Islet precursor cell (in vitro differentiated cells): ENCODE results near the gene TTC16.

Experiments
- DNase-seq: peaks from one replicate; pipeline ENCODE4 v3.0.0-alpha.2; 2018

The TTC16 gene

DNA sequence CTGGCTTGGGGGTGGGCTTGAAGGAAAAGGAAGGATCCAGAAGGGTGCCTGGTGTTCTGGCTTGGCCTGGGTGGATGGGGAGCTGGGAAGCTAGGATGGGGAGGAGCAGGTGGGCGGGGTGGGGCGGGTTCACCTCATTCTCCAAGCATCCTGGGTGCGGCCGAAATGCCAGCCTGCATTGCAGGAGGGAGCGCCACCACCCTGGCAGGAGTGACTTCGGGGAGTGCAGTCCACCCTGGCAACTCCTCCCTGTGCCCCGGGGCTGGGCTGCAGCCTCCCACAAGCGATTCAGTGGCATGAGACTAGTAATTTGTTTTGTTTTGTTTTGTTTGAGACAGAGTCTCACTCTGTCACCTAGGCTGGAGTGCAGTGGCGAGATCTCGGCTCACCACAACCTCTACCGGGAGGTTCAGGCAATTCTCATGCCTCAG lies 5.5 kb downstream of the TTC16 start:
- DNase-seq: no peak

- no peak for DNase-seq
Observed at GRCh38 chr9:127722055-127722745, 6.3 kb downstream of the TTC16 start.

- DNase-seq: no peak
Observed at GRCh38 chr9:127723013-127723412, 7.1 kb downstream of the TTC16 start.

GRCh38 chr9:127723444-127723843 lies 7.6 kb downstream of the TTC16 start:
- DNase-seq: no peak

DNA sequence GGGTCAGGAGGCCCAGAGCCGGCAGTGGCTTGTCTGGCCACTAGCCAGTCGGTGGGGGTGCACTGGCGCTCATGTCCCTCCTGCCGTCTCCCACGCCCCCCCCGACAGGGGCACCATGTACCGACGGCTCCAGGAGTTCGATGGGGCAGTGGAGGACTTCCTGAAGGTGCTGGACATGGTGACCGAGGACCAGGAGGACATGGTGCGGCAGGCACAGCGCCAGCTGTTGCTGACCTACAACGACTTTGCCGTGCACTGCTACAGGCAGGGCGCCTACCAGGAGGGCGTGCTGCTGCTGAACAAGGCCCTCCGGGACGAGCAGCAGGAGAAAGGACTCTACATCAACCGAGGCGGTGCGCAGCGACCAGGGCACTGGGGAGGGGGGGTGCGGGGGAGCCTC lies 8.1 kb downstream of the TTC16 start:
- no peak for DNase-seq

DNA sequence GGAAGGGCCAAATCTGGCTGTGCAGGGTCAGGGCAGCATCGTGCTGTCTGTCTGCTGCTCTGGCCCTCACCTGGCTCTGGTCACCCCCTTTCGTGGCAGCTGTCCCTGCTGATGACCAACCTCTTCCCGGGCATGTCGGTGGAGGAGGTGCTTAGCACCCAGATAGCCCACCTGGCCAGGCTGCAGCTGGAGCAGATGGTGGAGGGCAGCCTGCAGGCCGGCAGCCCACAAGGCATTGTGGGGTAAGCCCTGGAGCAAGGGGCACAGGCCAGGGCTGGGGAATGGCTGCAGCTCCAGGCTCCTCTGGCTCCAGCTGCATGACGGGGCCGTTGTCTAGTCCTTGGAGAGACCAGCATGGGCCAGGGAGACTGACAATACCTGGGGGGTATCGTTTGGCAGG lies 11.0 kb downstream of the TTC16 start:
- DNase-seq: no peak

DNA sequence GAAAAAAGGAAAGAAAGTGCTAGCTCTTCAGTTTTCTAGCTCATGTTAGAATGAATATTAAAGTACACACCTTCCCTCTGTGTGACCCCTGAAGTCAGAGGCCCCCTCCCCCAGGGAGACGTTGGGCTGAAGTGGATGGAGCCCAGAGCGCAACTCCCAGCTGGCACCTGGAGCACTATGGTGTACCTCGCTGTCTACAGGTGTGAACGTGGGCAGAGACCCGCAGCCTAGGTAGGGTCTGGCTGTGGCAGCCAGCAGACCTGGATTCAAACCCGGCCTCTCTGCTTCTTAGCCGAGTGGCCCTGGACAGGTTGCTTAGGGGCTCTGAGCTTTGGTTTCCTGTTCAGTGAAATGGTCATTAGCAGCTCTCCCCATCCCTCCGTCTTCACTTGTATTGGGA lies 12.9 kb downstream of the TTC16 start:
- no peak for DNase-seq

- no peak for DNase-seq
Observed at GRCh38 chr9:127729522-127730256, 13.8 kb downstream of the TTC16 start.

DNA sequence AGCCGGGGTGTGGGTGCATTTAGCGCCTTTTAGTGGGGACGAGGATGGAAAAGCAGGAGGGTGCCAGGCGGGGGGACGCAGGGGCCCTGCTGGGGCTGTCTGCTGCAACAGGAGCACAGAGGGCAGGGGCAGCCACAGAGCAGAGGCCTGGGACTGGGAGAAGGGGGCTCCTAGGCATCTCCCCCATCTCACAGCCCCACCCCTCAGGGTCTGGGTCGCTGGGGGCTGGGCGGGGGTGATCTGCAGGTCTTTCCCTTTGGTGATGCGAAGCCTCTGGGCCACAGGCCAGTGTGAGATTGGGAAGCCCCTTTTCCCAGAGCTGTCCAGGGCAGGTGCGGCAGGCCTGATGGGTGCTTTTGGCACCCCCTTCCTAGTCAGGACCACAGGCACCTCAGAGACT lies 14.4 kb downstream of the TTC16 start:
- no peak for DNase-seq

DNA sequence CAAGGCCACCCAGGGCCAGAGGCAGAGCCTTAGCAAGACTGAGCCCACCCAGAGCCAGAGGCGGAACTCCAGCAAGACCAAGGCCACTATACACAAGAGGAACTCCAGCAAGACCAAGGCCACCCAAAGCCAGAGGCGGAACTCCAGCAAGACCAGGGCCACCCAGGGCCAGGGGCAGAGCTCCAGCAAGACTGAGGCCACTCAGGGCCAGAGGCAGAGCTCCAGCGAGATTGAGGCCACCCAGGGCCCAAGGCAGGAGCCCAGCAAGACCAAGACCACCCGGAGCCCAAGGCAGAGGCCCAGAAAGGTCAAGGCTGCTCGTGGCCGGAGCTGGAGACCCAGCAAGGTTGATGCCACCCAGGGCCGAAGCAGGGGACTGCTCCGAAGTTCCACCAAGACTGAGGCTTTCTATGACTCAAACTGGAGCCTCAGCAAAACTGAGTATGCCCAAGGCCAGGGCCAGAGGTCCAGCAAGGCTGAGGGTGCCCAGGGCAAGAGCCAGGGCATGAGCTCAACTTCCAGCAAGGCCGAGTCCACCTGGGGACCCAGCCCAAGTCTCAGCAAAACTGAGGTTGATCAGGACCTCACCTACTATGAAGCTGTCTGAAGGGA lies 15.0 kb downstream of the TTC16 start:
- DNase-seq: no peak

- DNase-seq: no peak
Observed at GRCh38 chr9:127731938-127732337, 16.1 kb downstream of the TTC16 start.

- DNase-seq: no peak
Observed at GRCh38 chr9:127732444-127732843, 16.6 kb downstream of the TTC16 start.

- DNase-seq: no peak
Observed at GRCh38 chr9:127733614-127734013, 17.7 kb downstream of the TTC16 start.

GRCh38 chr9:127734247-127734746 lies 18.4 kb downstream of the TTC16 start:
- DNase-seq: no peak

- peak; percentile 98 for DNase-seq
Observed at GRCh38 chr9:127734747-127735529, 19.1 kb downstream of the TTC16 start, which contains the start of gene TOR2A. Gene TOR2A (minus strand): TSS chr9:127735294. CDS start chr9:127735270, 24 bp downstream.

DNA sequence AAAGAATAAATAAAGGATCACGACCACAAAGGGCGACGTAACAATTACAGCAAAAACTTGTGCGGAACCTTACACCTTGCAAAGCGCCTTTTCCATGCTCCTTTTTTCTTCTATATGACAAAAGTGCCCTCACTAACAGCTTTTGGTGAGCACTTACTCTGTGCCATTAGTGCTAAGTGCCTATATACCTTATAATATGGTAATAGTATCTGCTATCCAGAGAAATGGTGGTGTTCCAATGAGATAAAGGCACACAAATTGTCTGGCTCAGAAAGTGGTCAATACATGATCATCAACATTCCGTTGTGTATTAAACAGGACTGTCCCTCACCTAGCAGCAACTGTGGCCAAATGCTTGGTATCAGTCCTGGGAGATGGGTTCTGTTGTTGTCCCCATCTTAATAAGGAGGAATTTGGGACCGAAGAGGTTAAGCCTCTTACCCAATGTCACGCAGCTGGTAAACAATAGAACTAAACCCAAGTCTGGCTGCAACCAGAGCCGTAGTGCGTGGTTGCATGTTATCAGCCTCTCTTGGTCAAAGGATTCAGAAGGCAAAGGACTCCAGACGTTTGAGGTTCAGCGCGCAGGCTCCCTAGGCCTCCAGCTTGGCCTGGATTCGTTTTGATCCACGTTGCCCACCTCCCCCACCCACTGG lies 19.8 kb downstream of the TTC16 start:
- DNase-seq: no peak

GRCh38 chr9:127738666-127739065 lies 22.8 kb downstream of the TTC16 start:
- DNase-seq: no peak

DNA sequence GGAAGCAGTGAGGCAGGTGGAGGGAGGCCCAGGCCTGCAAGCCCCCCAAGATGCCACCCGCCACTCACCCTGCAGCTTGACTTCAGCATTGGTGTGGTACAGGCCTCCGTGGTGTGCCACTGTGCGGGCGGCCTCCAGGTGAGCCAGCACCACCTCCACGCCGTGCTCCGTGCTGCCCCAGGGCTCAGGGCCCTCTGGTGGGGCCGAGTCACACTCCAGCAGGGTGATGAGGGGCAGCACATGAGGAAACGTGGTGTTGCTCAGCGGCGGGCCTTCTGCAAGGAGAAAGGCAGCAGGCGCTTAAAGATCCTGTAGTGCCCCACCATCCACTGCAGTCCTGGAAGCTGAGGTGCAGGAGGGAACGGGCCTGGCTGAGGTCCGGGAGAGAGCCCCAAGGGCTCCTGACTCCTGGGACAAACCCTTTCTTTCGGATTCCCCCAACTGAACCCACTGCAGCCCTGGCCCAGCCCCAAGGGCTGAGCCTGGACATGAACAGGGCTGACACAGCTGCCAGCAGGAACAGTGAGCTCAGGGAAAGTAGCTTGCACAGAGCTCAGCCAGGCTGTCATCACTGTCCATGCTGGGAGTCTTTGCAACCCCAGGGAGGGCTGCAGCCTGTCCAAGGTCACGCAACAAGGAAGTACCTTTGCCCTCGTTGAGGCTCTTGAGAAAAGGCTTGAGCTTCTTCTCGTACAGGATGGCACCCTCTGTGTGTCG lies 23.9 kb downstream of the TTC16 start:
- no peak for DNase-seq

- DNase-seq: peak; percentile 98
Observed at GRCh38 chr9:127741831-127742434, 26.1 kb downstream of the TTC16 start.

DNA sequence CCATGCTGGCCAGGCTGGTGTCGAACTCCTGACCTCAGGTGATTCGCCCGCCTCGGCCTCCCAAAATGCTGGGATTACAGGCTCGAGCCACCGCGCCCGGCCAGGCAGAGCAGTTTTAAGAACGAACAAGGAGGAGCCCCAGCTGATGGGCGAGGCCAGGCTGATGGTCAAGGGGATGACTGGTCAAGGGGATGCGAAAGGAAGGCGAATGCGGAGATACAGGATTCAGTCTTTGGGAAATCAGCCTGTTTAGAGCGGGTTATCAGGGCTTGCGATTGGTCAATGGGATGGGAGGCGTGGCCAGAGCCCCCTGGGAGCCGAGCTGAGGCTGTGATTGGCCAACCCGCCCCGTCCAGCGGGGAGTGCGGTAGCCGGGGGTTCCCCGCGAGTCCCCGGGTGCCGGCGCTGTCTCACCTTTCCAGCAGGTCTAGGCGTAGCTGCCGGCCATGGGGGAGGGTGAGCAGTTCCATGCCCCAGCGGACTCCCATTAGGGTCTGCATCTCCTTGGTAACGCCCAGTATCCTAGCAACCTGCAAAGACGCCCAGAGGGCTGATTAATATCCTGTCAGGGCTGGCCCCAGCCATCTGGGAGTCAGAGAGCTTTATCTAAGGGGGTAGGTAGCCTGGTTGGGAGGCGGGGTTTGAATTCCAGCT lies 26.7 kb downstream of the TTC16 start:
- DNase-seq: peak; percentile 95
